Endothelial cell of umbilical vein (primary cell): ENCODE data around the gene PITPNM1. TPM values are rescaled to one million over a fixed set of nuclear protein-coding genes. Genes with fewer than 3 reads are reported as not detected.

Experiments used
- BruUV-seq: library from RNA; stranded (reverse); fragments of 400-500 nt; replicated peaks from 2 replicates; lab custom pipeline; 2021; lab: Mats Ljungman, UMichigan
- CTCF ChIA-PET: fragments of 300-600, 350-600 bp; sonication (Branson Sonifier 250); formaldehyde crosslinking; loops from one replicate; lab custom pipeline; 2021; ENCODE audit warnings: antibody characterized with exemption, inconsistent platforms; lab: Charles Lee
- POLR2A ChIA-PET: fragments of 300-600, 350-600 bp; sonication (Branson Sonifier 250); formaldehyde crosslinking; loops from one replicate; lab custom pipeline; 2021; ENCODE audit warnings: antibody characterized with exemption, inconsistent platforms; lab: Charles Lee
- DNase-seq: peaks from one replicate; pipeline ENCODE4 v3.0.0-alpha.2; 2011; ENCODE audit warnings: low read depth, low spot score
- FAIRE-seq: peaks from 2 replicates; lab custom pipeline; 2011; peaks lifted over from hg19 to GRCh38; lab: Jason Lieb, UNC
- H2AFZ ChIP-seq: 2 replicates; pipeline ENCODE4 v1.6.0; 2012; ENCODE audit warnings: low read depth, low read length, control low read depth, inconsistent platforms
- H3K27ac ChIP-seq: 2 replicates; pipeline ENCODE4 v1.5.1; 2011; ENCODE audit warnings: low read depth, mild to moderate bottlenecking, control low read depth, low read length, moderate library complexity; ENCODE audit not compliant: insufficient read depth
- H3K27me3 ChIP-seq, 2 experiments: 2 replicates each; pipeline versions ENCODE4 v1.6.0 to v1.6.1; 2011; ENCODE audit warnings: low read length in 2 of 2, mixed read lengths in 1 of 2; ENCODE audit not compliant: control insufficient read depth in 2 of 2, insufficient read depth in 2 of 2
- H3K36me3 ChIP-seq, 2 experiments: 2 replicates in 1 of 2; 3 replicates in 1 of 2; pipeline ENCODE4 v1.5.1; 2011; ENCODE audit warnings: low read length in 2 of 2, mild to moderate bottlenecking in 1 of 2, moderate library complexity in 1 of 2; ENCODE audit not compliant: control insufficient read depth in 2 of 2, insufficient read depth in 2 of 2; ENCODE audit errors: extremely low read depth in 1 of 2
- H3K4me1 ChIP-seq: 3 replicates; pipeline ENCODE4 v1.5.1; 2011; ENCODE audit warnings: mild to moderate bottlenecking, low read length; ENCODE audit not compliant: control insufficient read depth, insufficient read depth; ENCODE audit errors: extremely low read depth
- H3K4me2 ChIP-seq: 2 replicates; pipeline ENCODE4 v1.6.1; 2011; ENCODE audit warnings: low read length, control low read depth, mixed read lengths; ENCODE audit not compliant: insufficient read depth
- H3K4me3 ChIP-seq, 3 experiments: fragments of 200-600 bp in 1 of 3; sonication (generic), shearing (Covaris generic) in 1 of 3; replicated peaks in 1 of 3; 2 replicates each; pipeline ENCODE4 v1.5.1; 2011 to 2016; ENCODE audit warnings: control low read depth in 3 of 3, low read length in 3 of 3, mild to moderate bottlenecking in 2 of 3, inconsistent platforms in 1 of 3, low read depth in 1 of 3, moderate library complexity in 1 of 3; ENCODE audit not compliant: insufficient read depth in 1 of 3
- H3K79me2 ChIP-seq: 2 replicates; pipeline ENCODE4 v1.6.0; 2012; ENCODE audit warnings: low read length, inconsistent platforms; ENCODE audit not compliant: control insufficient read depth, insufficient read depth
- H3K9ac ChIP-seq: replicated peaks from 2 replicates; pipeline ENCODE3; 2011; ENCODE audit warnings: low read length, control low read depth; ENCODE audit not compliant: insufficient read depth; ENCODE audit errors: extremely low read depth
- H3K9me1 ChIP-seq: replicated peaks from 3 replicates; pipeline ENCODE4 v1.6.0; 2011; ENCODE audit warnings: mild to moderate bottlenecking, low read length; ENCODE audit not compliant: control insufficient read depth, insufficient read depth; ENCODE audit errors: extremely low read depth
- H3K9me3 ChIP-seq: replicated peaks from 2 replicates; pipeline ENCODE4 v1.5.1; 2012; ENCODE audit warnings: low read length, inconsistent platforms; ENCODE audit not compliant: control insufficient read depth, insufficient read depth
- H4K20me1 ChIP-seq: replicated peaks from 2 replicates; pipeline ENCODE3; 2011; ENCODE audit warnings: mild to moderate bottlenecking, low read length; ENCODE audit not compliant: control insufficient read depth, insufficient read depth; ENCODE audit errors: extremely low read depth
- EZH2 ChIP-seq: IDR thresholded peaks from 2 replicates; pipeline ENCODE4 v1.6.1; 2012; ENCODE audit warnings: borderline replicate concordance, low read depth, mild to moderate bottlenecking, moderate library complexity, low read length, inconsistent platforms; ENCODE audit not compliant: severe bottlenecking
- FOS ChIP-seq: IDR thresholded peaks from 2 replicates; pipeline ENCODE4 v1.6.1; 2011; ENCODE audit warnings: mild to moderate bottlenecking, low read length, moderate library complexity, borderline replicate concordance; ENCODE audit not compliant: insufficient read depth
- GATA2 ChIP-seq: IDR thresholded peaks from 2 replicates; pipeline ENCODE4 v1.7.0; 2011; ENCODE audit warnings: low read depth, mild to moderate bottlenecking, moderate library complexity, mixed read lengths, low read length; ENCODE audit not compliant: insufficient read length, insufficient read depth
- JUN ChIP-seq: IDR thresholded peaks from 2 replicates; pipeline ENCODE4 v1.6.1; 2011; ENCODE audit warnings: borderline replicate concordance, low read depth; ENCODE audit not compliant: insufficient read length, insufficient read depth
- MYC ChIP-seq: IDR thresholded peaks from one replicate; pipeline ENCODE4 v1.6.1; 2011; ENCODE audit warnings: mild to moderate bottlenecking, low read depth, low read length
- POLR2A ChIP-seq: IDR thresholded peaks from 2 replicates; pipeline ENCODE4 v1.6.1; 2012; ENCODE audit warnings: low read depth, mild to moderate bottlenecking, control low read depth, low read length
- POLR2AphosphoS5 ChIP-seq: IDR thresholded peaks from 2 replicates; pipeline ENCODE4 v1.6.1; 2012; ENCODE audit warnings: low read depth, mild to moderate bottlenecking, control low read depth, low read length, moderate library complexity; ENCODE audit not compliant: insufficient read depth
- dilution Hi-C: fragments of 300-500 bp; cut with MboI; formaldehyde crosslinking; loops from one replicate; pipeline ENCODE4 v1.15.0; 2019; ENCODE audit warnings: low sequenced_read_pairs; ENCODE audit not compliant: extremely low pct_ligation_motif_present
- intact Hi-C: fragments of 100-400 bp; cut with micrococcal nuclease; formaldehyde crosslinking; loops from one replicate; pipeline ENCODE4 v1.10.0; 2022
- polyA plus RNA-seq, 4 experiments: library from polyadenylated mRNA; depleted of rRNA in 3 of 4; stranded (reverse) in 3 of 4; unstranded in 1 of 4; fragments of >200 nt; gene quantifications; 2 replicates each; pipeline versions ENCODE4 v1.2.1 to v1.2.3, GENCODE V29; 2011 to 2012; ENCODE audit warnings: missing spikeins in 1 of 4
- total RNA-seq: library from RNA; stranded (reverse); gene quantifications from 2 replicates; pipeline ENCODE4 v1.2.3, GENCODE V29; 2021
- TF ChIP-seq, protein P1 (sequence below): IDR thresholded peaks from 2 replicates; pipeline ENCODE4 v1.6.1; 2011; ENCODE audit not compliant: insufficient read depth, insufficient read length
- TF ChIP-seq, protein P2 (sequence below), 2 donors: IDR thresholded peaks; 1 replicate in 1 of 2; 2 replicates in 1 of 2; pipeline ENCODE4 v1.5.1; 2011; ENCODE audit warnings: low read length in 2 of 2, mild to moderate bottlenecking in 2 of 2, moderate library complexity in 2 of 2, control low read depth in 1 of 2, inconsistent platforms in 1 of 2, low read depth in 1 of 2; ENCODE audit not compliant: insufficient read depth in 1 of 2; ENCODE audit errors: extremely low read depth in 1 of 2

Gene PITPNM1
- total and polyA plus RNA-seq, 2 donors (not counting 3 experiments of a cell fraction or from before 2014, with no cell fraction given): 16.5 to 26.4 TPM

DNA sequence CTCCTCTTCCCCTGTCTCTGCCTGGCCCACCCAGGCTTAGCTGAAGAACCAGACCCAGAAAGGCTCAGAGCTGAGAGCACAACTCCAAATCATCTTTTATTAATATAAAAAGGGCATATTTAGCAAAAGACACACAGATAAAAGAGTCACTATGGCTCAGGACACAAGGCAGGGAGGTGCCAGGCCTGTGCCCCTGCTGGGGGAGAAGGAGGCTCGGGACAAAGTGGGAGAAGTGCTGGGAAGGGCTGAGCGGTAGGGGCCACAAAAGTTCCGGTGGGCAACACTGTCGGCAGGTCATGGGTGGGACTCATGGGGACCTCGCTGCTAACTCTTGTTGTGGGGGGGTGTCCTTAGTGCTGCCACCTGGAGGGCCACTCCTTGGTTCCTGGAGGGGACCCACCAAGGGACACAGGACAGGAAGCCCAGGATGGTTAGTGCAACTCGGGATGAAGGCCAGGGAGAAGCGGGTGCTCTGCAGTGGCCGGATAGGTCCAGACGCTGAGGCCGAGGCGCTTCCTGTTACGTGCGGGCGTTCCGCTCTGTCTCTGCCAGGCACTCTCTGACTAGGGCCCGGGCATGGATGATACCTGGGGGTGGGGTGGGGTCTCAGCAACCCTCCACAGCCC, 1.4 kb upstream of the PITPNM1 start:
- DNase-seq (no peak), FAIRE-seq (no peak)
- intact Hi-C loops (loop anchor here (1.0 to 10.0 kb wide), 5 partner anchors 23 to 242 kb away; partner anchors contain the start of genes AIP, GRK2, PPP1CA and RPS6KB2), dilution Hi-C loops (no loop called here)
- H3K9ac ChIP-seq: no peak overlapping the region
- TF ChIP-seq POLR2A (no peak), JUN (no peak), POLR2AphosphoS5 (no peak), GATA2 (no peak), MYC (no peak), EZH2 (no peak), FOS (no peak)
- TF ChIP-seq, protein P1, sequence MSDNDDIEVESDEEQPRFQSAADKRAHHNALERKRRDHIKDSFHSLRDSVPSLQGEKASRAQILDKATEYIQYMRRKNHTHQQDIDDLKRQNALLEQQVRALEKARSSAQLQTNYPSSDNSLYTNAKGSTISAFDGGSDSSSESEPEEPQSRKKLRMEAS: no peak
- TF ChIP-seq, protein P2, sequence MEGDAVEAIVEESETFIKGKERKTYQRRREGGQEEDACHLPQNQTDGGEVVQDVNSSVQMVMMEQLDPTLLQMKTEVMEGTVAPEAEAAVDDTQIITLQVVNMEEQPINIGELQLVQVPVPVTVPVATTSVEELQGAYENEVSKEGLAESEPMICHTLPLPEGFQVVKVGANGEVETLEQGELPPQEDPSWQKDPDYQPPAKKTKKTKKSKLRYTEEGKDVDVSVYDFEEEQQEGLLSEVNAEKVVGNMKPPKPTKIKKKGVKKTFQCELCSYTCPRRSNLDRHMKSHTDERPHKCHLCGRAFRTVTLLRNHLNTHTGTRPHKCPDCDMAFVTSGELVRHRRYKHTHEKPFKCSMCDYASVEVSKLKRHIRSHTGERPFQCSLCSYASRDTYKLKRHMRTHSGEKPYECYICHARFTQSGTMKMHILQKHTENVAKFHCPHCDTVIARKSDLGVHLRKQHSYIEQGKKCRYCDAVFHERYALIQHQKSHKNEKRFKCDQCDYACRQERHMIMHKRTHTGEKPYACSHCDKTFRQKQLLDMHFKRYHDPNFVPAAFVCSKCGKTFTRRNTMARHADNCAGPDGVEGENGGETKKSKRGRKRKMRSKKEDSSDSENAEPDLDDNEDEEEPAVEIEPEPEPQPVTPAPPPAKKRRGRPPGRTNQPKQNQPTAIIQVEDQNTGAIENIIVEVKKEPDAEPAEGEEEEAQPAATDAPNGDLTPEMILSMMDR (IDR thresholded peaks at IDR 0.05; ENCODE audit: extremely low read depth in 1 of 2, insufficient read depth in 1 of 2, low read depth in 1 of 2, low read length in 2 of 2): no peak
- no peak overlapping the region for H3K4me3 ChIP-seq
- H3K27ac ChIP-seq: peak overlapping the region; percentile 29
- ChIA-PET CTCF (interaction anchor here (0.7 to 2.3 kb wide), 4 partner anchors 55 to 155 kb away, joined by 3 to 20 read pairs (median 6); partner anchors contain the start of gene PPP1CA), POLR2A (no interaction called here)
- H3K9me3 ChIP-seq: no peaks in the 10 kb centered on the region
- H2AFZ ChIP-seq: no peak overlapping the region
- H3K79me2 ChIP-seq: peaks cover 11% of the 10 kb centered on the region
- H3K36me3 ChIP-seq: peaks cover 0 to 4% of the 10 kb centered on the region in 2 experiments
- no peaks in the 10 kb centered on the region for H3K27me3 ChIP-seq
- no TSS peak for BruUV-seq
- no peaks in the 10 kb centered on the region for H3K9me1 ChIP-seq
- peak overlapping the region; percentile 58 for H3K4me2 ChIP-seq
- H4K20me1 ChIP-seq: no peaks in the 10 kb centered on the region
- peaks cover 36% of the 10 kb centered on the region for H3K4me1 ChIP-seq
